Neural crest cell (in vitro differentiated cells): ENCODE data around the gene ETV4. TPM values are rescaled to one million over a fixed set of nuclear protein-coding genes. Genes with fewer than 3 reads are reported as not detected.

ENCODE experiments used
- DNase-seq: peaks from one replicate; pipeline ENCODE4 v3.0.0; 2021; ENCODE audit warnings: low read depth, mixed read lengths, low spot score
- H3K27ac Mint-ChIP-seq: one replicate; pipeline ENCODE4 v1.8.0; 2021; ENCODE audit warnings: mild to moderate bottlenecking, mixed read lengths; ENCODE audit not compliant: unreplicated experiment
- H3K27me3 Mint-ChIP-seq: 2 replicates; pipeline ENCODE4 v1.8.0; 2021; ENCODE audit warnings: low read depth, mild to moderate bottlenecking, mixed read lengths
- H3K36me3 Mint-ChIP-seq: 2 replicates; pipeline ENCODE4 v1.8.0; 2021; ENCODE audit warnings: low read depth, mild to moderate bottlenecking, mixed read lengths
- H3K4me1 Mint-ChIP-seq: 2 replicates; pipeline ENCODE4 v1.8.0; 2021; ENCODE audit warnings: mixed read lengths
- H3K4me3 Mint-ChIP-seq: one replicate; pipeline ENCODE4 v1.8.0; 2021; ENCODE audit warnings: mild to moderate bottlenecking, mixed read lengths
- H3K9me3 Mint-ChIP-seq: 2 replicates; pipeline ENCODE4 v1.8.0; 2021; ENCODE audit warnings: mixed read lengths
- total RNA-seq: library from RNA; stranded (reverse); gene quantifications from 2 replicates; pipeline ENCODE4 v1.2.1, GENCODE V29; 2021
- TF ChIP-seq, protein P1 (sequence below): fragments of 200-600 bp; sonication (generic); conservative IDR thresholded peaks from 2 replicates; pipeline ENCODE4 v1.5.0; 2021; ENCODE audit warnings: antibody characterized with exemption, mild to moderate bottlenecking

ETV4 gene
- total RNA-seq, 1 donor from 2014 or later = 59.6 TPM

DNA sequence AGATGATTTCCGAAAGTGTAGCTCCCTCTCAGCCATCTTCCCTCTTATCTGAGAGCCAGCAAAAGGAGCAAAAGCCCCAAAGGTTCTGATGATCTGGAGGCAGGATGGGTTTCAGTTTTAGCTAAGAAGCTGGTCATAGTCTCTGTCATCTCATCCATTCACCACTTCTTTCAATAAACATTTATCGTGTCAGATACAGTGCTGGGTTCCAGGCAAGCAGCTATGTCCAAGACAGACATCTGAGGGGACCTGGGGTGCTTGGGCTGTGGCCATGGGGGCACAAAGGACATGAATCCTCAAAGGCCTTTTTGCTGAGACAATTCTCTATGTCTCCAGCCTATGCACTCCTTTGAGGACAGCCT is 1.0 kb upstream of the ETV4 start:
- Mint-ChIP-seq H3K36me3 (no peaks in the 10 kb centered on the region), H3K27me3 (peaks cover 10% of the 10 kb centered on the region), H3K4me1 (peaks cover 63% of the 10 kb centered on the region), H3K9me3 (no peaks in the 10 kb centered on the region), H3K4me3 (peak overlapping the region; percentile 94), H3K27ac (no peak overlapping the region)
- TF ChIP-seq, protein P1, sequence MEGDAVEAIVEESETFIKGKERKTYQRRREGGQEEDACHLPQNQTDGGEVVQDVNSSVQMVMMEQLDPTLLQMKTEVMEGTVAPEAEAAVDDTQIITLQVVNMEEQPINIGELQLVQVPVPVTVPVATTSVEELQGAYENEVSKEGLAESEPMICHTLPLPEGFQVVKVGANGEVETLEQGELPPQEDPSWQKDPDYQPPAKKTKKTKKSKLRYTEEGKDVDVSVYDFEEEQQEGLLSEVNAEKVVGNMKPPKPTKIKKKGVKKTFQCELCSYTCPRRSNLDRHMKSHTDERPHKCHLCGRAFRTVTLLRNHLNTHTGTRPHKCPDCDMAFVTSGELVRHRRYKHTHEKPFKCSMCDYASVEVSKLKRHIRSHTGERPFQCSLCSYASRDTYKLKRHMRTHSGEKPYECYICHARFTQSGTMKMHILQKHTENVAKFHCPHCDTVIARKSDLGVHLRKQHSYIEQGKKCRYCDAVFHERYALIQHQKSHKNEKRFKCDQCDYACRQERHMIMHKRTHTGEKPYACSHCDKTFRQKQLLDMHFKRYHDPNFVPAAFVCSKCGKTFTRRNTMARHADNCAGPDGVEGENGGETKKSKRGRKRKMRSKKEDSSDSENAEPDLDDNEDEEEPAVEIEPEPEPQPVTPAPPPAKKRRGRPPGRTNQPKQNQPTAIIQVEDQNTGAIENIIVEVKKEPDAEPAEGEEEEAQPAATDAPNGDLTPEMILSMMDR = no peak
- DNase-seq = no peak

DNA sequence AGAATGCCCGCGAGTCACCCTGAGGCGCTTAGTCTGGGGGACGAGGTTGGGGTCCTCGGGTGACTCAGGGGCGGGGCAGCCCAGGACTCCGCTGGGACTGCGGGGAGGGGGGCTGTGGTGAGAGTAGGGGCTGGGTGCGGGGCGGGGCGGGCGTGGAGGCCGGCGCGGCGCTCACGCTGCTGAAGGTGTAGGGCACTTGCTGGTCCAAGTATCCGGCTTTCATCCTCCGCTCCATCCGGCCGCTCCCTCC is 832 bp downstream of the ETV4 start:
- no peak for DNase-seq
- peak overlapping the region; percentile 96 for H3K27ac Mint-ChIP-seq
- peaks cover 74% of the 10 kb centered on the region for H3K4me1 Mint-ChIP-seq
- H3K4me3 Mint-ChIP-seq = peak overlapping the region; percentile 94
- H3K36me3 Mint-ChIP-seq = no peaks in the 10 kb centered on the region
- no peaks in the 10 kb centered on the region for H3K9me3 Mint-ChIP-seq
- TF ChIP-seq, protein P1 = no peak
- H3K27me3 Mint-ChIP-seq = peaks cover 11% of the 10 kb centered on the region

DNA sequence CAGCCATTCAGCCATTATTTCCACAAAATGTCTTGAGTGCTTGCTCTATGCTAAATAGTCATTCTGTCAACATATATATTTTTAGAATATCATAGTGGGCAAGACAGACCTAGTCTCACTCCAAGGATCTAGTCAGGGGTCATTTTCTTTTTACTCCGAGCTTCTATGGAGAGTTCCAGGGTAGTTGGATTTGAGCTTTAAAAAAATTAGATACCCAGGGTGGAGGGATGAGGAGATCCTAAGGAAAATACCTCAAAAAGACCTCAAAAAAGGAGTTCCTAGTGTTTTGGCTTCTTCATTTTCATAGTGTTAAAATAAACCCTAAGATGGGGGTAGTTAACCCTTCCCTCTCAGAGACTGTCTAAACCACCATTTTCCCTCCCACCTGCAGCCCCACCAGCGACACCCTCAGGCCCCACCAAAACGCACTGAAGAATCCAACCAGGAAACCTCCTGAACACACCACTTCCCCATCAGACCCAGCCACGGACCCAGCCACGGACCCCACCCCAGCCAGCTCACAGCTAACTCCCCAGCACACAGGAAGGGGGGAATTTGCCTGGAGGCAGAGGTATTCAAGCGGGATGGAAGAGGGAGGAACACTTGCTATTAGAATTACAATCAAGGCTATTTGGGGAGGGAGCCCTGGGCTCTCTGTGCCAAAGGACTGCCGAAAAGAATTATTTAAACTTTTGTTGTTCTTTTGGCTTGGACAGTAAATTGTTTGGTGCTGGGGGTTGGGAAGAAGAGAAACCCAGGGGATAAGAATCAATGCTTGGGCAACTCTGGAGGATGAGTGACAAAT is 2.2 kb downstream of the ETV4 start:
- no peak for DNase-seq
- H3K9me3 Mint-ChIP-seq = no peaks in the 10 kb centered on the region
- TF ChIP-seq, protein P1 = no peak
- H3K27ac Mint-ChIP-seq = peak overlapping the region; percentile 59
- H3K36me3 Mint-ChIP-seq = no peaks in the 10 kb centered on the region
- H3K4me3 Mint-ChIP-seq = peak overlapping the region; percentile 94
- H3K4me1 Mint-ChIP-seq = peaks cover 76% of the 10 kb centered on the region
- H3K27me3 Mint-ChIP-seq = peaks cover 11% of the 10 kb centered on the region

DNA sequence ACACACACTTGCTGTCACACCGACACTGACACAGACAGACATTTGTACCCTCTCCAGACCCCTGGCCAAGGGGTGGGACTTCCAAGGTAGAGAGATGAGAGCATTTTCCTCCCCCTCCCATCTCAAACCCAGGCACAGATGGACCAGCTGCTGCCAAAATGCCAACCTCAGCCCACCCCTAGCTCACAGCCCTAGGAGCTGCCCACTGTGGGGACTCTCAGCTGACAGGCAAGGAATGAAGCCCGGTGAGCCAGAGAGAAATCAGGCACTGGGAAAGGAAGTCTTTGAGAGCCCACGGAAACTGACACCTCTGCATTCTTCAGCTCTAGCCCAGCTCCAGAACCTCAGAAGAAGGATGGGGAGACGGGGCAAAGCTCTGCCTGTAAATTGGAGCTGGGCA is 2.8 kb downstream of the ETV4 start:
- no peak overlapping the region for H3K27ac Mint-ChIP-seq
- DNase-seq = no peak
- no peaks in the 10 kb centered on the region for H3K36me3 Mint-ChIP-seq
- no peaks in the 10 kb centered on the region for H3K9me3 Mint-ChIP-seq
- peaks cover 80% of the 10 kb centered on the region for H3K4me1 Mint-ChIP-seq
- H3K27me3 Mint-ChIP-seq = peaks cover 11% of the 10 kb centered on the region
- peak overlapping the region; percentile 94 for H3K4me3 Mint-ChIP-seq
- TF ChIP-seq, protein P1 = no peak

DNA sequence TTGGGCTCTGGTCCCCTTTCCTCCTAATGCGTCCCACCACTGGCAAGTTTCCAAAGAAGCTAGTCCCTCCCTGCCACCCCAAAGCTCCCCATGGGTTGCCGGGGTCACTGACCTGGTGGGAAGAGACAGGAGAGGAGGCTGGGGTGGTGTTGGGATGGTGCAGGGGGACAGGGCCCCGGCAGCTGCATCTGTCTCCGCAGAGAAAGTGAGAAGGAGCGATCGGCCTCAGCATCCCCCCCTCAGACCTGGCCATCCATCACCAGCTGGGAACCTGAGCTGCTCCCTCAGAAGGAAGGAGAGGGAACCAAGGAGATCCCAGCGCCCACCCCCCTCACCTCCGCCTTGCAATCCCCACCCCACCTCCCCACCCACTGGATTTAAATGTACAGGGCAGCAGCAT is 3.3 kb downstream of the ETV4 start:
- H3K27me3 Mint-ChIP-seq = peaks cover 11% of the 10 kb centered on the region
- H3K9me3 Mint-ChIP-seq = no peaks in the 10 kb centered on the region
- DNase-seq = no peak
- no peaks in the 10 kb centered on the region for H3K36me3 Mint-ChIP-seq
- TF ChIP-seq, protein P1 = no peak
- no peak overlapping the region for H3K27ac Mint-ChIP-seq
- H3K4me1 Mint-ChIP-seq = peaks cover 77% of the 10 kb centered on the region
- peak overlapping the region; percentile 94 for H3K4me3 Mint-ChIP-seq
